Fibroblast of the conjunctiva (primary cell): ENCODE data around the gene SRM.

Experiments
- DNase-seq: peaks from one replicate; pipeline ENCODE4 v3.0.0-alpha.2; 2010; ENCODE audit warnings: low read depth

SRM gene

DNA sequence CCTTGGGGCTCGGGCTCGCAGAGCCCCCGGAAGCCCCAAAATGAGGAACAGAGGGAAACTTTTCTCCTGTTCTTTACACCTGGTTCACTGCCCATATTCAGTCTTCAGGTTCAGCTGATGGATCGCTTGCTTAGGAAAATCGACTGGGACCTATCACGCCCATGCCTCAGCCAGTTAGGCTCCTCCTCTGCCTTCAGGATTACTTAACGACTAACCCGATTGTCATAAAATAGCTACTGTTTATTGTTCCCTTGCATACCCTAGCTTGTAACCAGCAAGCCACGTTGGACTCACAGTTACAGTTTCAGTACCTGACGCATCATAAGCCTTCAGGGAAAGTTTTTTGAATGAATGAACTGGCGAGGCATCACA lies 46.7 kb downstream of the SRM start:
- no peak for DNase-seq

DNA sequence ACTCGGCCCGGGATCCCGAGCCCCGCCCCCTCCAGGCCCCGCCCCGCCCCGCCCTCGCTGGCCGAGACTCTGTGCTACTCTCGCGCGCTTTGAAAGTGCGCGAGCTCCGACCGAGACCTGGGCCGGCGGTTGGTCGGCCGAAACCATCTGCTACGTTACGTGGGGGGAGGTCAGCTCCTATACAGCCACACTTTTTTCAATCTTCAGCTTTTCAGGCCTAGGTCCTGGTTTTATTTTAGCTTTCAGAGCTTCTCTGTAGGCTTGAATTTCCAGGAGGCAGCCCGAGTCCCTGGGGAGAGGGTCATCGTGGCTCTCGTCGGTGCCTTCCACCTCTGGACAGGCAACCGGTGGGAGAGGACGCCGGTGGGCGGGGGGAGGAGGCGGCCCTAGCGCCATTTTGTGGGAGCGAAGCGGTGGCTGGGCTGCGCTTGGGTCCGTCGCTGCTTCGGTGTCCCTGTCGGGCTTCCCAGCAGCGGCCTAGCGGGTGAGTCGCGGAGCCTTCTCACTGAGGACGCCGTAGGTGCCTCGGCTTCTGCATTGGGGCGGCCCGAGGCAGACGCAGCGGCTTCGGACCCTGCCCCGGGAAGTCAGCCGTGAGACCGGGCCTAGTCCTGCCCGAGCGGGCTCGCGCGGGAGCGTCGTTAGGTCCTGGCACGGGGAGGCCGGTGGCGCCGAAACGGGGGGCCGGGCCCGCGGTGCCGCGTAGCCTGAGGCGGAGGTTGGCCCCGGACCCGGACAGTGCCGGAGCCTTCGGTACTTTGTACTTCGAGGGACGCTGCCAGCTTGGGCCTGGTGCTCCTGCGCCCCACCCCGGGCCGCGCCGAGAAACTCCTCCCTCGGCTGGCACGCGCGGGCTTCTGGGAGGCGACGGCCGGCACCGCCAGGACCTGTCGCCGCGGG lies 47.3 kb downstream of the SRM start, which contains the start of gene TARDBP:
TARDBP (plus strand) TSS at position 395 of the 900 bp plus-strand sequence. CDS start 1,074 bp downstream, outside the sequence.
- DNase-seq = peak; percentile 53
